Measurements from ENCODE around the gene FLOT2. TPM values are rescaled to one million over a fixed set of nuclear protein-coding genes. Genes with fewer than 3 reads are reported as not detected.

The FLOT2 gene
- total RNA-seq, 2 experiments from 2014 or later = 79.7 to 85.1 TPM

GRCh38 chr17:28881533-28882056 lies 15.9 kb downstream of the FLOT2 start:
- DNase-seq (no peak), ATAC-seq (ENCODE audit: poor library complexity) (no peak)
- H3K9me3 ChIP-seq (ENCODE audit: control insufficient read depth in 1 of 2, insufficient read depth in 1 of 2, low read length in 2 of 2) = no peaks in the 10 kb centered on the region
- Mint-ChIP-seq H3K27ac (no peak overlapping the region), H3K4me1 (ENCODE audit: low read depth) (no peaks in the 10 kb centered on the region), H3K27me3 (no peaks in the 10 kb centered on the region), H3K36me3 (ENCODE audit: low read depth) (peaks cover 87% of the 10 kb centered on the region), H3K9me3 (no peaks in the 10 kb centered on the region), H3K4me3 (no peak overlapping the region)
- peaks cover 87% of the 10 kb centered on the region for H3K36me3 ChIP-seq (ENCODE audit: insufficient read depth, low read length)
- POLR2A ChIA-PET = interaction anchor here (1.0 to 1.7 kb wide), 2 partner anchors 11 to 12 kb away, joined by 3 to 5 read pairs; no protein-coding TSS in a partner anchor
- H3K27ac ChIP-seq (ENCODE audit: low read depth in 1 of 2, low read length in 2 of 2) = no peak overlapping the region
- no peak for TF ChIP-seq CTCF (IDR thresholded peaks at IDR 0.05)
- CTCF ChIA-PET = no interaction called here
- no peak overlapping the region for H3K4me3 ChIP-seq (ENCODE audit: low read length)
- intact Hi-C loops (cut with DNase I, micrococcal nuclease) = no loop called here
- peaks cover 8% of the 10 kb centered on the region for H3K4me1 ChIP-seq (ENCODE audit: insufficient read depth, low read length)
- H3K27me3 ChIP-seq (ENCODE audit: control insufficient read depth in 1 of 2, insufficient read depth in 2 of 2, low read length in 2 of 2) = no peaks in the 10 kb centered on the region

- no peaks in the 10 kb centered on the region for H3K4me1 Mint-ChIP-seq (ENCODE audit: low read depth)
These were observed 17.0 kb downstream of the FLOT2 start for GRCh38 chr17:28880572-28880945.

GRCh38 chr17:28879886-28880571 lies 17.5 kb downstream of the FLOT2 start:
- H3K27ac ChIP-seq (ENCODE audit: low read depth in 1 of 2, low read length in 2 of 2) = no peak overlapping the region

More at GRCh38 chr17:28880572-28880945, 17.0 kb downstream of the FLOT2 start:
- ATAC-seq (ENCODE audit: poor library complexity) (no peak), DNase-seq (no peak)
- H3K27me3 Mint-ChIP-seq = no peaks in the 10 kb centered on the region
- TF ChIP-seq CTCF (IDR thresholded peaks at IDR 0.05) = no peak
- H3K27ac Mint-ChIP-seq = no peak overlapping the region
- POLR2A ChIA-PET = interaction anchor here (1.0 kb wide), 1 partner anchor 13 kb away, joined by 3 read pairs; no protein-coding TSS in a partner anchor
- Histone ChIP-seq H3K9me3 (ENCODE audit: control insufficient read depth in 1 of 2, insufficient read depth in 1 of 2, low read length in 2 of 2) (no peaks in the 10 kb centered on the region), H3K36me3 (ENCODE audit: insufficient read depth, low read length) (peaks cover 76% of the 10 kb centered on the region), H3K27me3 (ENCODE audit: control insufficient read depth in 1 of 2, insufficient read depth in 2 of 2, low read length in 2 of 2) (no peaks in the 10 kb centered on the region), H3K4me1 (ENCODE audit: insufficient read depth, low read length) (no peaks in the 10 kb centered on the region), H3K27ac (ENCODE audit: low read depth in 1 of 2, low read length in 2 of 2) (no peak overlapping the region), H3K4me3 (ENCODE audit: low read length) (no peak overlapping the region)
- intact Hi-C loops (cut with DNase I, micrococcal nuclease) = no loop called here
- CTCF ChIA-PET = no interaction called here
- H3K4me3 Mint-ChIP-seq = no peak overlapping the region
- peaks cover 80% of the 10 kb centered on the region for H3K36me3 Mint-ChIP-seq (ENCODE audit: low read depth)
- no peaks in the 10 kb centered on the region for H3K9me3 Mint-ChIP-seq

More at GRCh38 chr17:28879886-28880571, 17.5 kb downstream of the FLOT2 start:
- Mint-ChIP-seq H3K9me3 (no peaks in the 10 kb centered on the region), H3K36me3 (ENCODE audit: low read depth) (peaks cover 75% of the 10 kb centered on the region), H3K27me3 (no peaks in the 10 kb centered on the region), H3K4me3 (no peak overlapping the region), H3K4me1 (ENCODE audit: low read depth) (no peaks in the 10 kb centered on the region), H3K27ac (no peak overlapping the region)
- no peaks in the 10 kb centered on the region for H3K4me1 ChIP-seq (ENCODE audit: insufficient read depth, low read length)
- no peak for TF ChIP-seq CTCF (IDR thresholded peaks at IDR 0.05)
- ATAC-seq (ENCODE audit: poor library complexity) (no peak), DNase-seq (no peak)
- H3K36me3 ChIP-seq (ENCODE audit: insufficient read depth, low read length) = peaks cover 71% of the 10 kb centered on the region
- no peak overlapping the region for H3K4me3 ChIP-seq (ENCODE audit: low read length)
- no peaks in the 10 kb centered on the region for H3K27me3 ChIP-seq (ENCODE audit: control insufficient read depth in 1 of 2, insufficient read depth in 2 of 2, low read length in 2 of 2)
- ChIA-PET POLR2A (interaction anchor here (1.4 kb wide), 1 partner anchor 9 kb away, joined by 4 read pairs; no protein-coding TSS in a partner anchor), CTCF (no interaction called here)
- intact Hi-C loops (cut with DNase I, micrococcal nuclease) = no loop called here
- H3K9me3 ChIP-seq (ENCODE audit: control insufficient read depth in 1 of 2, insufficient read depth in 1 of 2, low read length in 2 of 2) = no peaks in the 10 kb centered on the region

Data from CD4-positive, alpha-beta T cell (primary cell).